T-helper 1 cell (primary cell): ENCODE measurements around the gene RNF114.
"Not testable (repeated sequence)": the region's sequence is repeated elsewhere in the genome, so short reads cannot be mapped to it uniquely, and the experiment has no call there.

Experiments used
- DNase-seq, 5 donors: peaks; one replicate each; pipeline ENCODE4 v3.0.0-alpha.2; 2012 to 2020

The RNF114 gene

GRCh38 chr20:49987015-49987867 is 51.0 kb downstream of the RNF114 start:
- DNase-seq: no peak

DNA sequence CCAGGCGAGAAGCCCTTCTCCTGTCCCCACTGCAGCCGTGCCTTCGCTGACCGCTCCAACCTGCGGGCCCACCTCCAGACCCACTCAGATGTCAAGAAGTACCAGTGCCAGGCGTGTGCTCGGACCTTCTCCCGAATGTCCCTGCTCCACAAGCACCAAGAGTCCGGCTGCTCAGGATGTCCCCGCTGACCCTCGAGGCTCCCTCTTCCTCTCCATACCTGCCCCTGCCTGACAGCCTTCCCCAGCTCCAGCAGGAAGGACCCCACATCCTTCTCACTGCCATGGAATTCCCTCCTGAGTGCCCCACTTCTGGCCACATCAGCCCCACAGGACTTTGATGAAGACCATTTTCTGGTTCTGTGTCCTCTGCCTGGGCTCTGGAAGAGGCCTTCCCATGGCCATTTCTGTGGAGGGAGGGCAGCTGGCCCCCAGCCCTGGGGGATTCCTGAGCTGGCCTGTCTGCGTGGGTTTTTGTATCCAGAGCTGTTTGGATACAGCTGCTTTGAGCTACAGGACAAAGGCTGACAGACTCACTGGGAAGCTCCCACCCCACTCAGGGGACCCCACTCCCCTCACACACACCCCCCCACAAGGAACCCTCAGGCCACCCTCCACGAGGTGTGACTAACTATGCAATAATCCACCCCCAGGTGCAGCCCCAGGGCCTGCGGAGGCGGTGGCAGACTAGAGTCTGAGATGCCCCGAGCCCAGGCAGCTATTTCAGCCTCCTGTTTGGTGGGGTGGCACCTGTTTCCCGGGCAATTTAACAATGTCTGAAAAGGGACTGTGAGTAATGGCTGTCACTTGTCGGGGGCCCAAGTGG is 51.9 kb downstream of the RNF114 start:
- no peak for DNase-seq

DNA sequence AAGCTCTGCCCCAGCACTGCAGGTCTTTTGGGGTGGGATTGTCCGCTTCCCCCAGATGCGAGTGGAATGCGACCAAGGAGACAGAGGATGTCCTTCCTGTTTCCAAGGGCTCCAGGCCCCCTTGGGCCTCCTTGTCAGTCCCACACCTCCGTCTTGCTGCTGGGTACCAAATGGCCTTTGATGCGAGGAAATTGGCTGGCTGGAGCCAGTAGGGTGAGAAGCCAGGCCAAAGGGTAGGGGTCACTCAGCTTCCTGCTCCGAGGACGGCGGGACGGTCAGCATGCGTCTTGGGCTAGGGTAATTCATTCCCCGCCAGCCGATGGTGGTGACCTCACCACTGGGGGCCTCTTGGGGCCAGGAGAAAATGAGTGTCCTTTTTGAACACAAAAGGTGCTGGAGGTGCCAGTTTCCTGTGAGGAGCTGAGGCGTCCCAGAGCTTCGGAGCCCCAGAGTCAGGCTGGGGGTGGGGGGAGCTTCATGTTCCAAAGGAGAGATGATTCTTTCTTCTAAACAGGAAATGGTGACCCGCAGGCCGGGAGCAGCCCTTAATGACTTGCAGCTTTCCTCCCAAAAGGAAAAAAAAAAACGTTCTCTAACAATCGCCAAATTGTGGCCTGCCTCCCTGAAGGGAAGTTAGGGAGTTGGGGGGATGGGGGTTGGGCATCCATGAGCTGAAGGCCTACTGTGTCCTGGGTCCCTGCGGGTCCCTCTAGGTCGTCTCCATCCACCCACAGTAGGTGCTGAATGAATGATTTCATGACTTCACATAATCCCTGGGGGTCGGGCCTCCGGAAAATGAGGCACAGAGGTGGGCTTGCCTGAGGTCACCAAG is 53.3 kb downstream of the RNF114 start:
- no peak for DNase-seq

GRCh38 chr20:49990271-49990720 is 54.1 kb downstream of the RNF114 start:
- DNase-seq: no peak

DNA sequence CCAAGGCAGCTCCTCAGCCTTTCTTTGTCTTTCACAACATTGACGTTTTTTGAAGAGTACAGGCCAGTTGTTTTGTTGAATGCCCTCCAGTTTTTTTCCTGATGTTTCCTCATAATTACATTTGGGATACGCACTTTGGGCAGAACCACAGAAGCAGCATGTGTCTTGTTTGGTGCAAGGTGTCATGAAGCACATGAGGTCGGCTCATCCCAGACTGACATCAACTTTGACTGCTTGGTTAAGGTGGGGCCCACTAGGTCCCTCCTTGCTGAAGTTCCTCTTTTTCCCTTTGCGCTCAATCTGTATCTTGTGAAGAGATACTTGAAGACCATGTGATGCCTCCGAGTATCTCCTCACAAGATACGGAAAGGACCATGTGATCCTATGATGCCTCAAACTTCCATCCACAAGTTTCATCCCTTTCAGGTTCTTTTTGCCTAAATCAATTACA is 57.1 kb downstream of the RNF114 start:
- no peak for DNase-seq

DNA sequence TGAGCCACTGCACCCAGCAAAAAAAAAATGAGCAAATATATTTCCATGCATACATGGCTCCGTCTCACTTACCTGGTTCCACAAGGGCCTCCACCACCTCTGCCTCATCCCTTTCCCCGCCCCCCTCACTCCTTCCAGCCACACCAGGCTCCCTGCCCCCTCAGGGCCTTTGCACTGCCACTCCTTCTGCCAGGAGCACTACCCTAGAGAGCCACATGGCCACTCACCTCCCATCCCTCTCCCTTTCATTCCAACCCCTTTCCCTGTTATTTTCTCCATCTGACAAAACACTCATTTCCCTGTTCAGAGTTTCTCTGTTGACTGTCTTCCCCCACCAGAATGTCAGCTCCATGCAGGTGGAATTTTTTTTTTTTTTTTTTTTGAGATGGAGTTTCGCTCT is 59.4 kb downstream of the RNF114 start:
- DNase-seq: no peak

DNA sequence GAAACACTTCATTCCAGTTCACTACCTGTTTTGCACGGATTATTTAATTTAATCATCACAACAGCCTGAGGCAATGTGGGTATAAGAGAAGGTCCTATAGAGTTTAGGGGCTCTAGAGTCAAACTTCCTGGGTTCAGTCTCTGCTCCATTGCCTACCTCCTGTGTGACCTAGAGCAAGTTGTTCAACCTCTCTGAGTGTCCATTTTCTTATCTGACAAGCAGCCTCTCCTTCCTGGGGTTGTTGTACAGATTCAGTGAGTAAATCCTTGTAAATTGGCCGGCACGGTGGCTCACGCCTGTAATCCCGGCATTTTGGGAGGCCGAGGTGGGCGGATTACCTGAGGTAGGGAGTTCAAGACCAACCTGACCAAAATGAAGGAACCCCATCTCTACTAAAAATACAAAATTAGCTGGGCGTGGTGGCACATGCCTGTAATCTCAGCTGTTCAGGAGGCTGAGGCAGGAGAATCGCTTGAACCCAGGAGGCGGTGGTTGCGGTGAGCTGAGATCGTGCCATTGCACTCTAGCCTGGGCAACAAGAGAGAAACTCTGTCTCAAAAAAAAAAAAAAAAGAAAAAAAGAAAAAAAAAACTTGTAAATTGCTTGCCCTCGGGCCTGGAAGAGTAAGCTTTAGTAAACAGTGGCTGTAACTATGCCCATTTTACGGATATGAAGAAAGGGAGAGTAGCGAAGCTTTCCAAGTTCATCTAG is 62.4 kb downstream of the RNF114 start:
- not testable (repeated sequence) for DNase-seq

DNA sequence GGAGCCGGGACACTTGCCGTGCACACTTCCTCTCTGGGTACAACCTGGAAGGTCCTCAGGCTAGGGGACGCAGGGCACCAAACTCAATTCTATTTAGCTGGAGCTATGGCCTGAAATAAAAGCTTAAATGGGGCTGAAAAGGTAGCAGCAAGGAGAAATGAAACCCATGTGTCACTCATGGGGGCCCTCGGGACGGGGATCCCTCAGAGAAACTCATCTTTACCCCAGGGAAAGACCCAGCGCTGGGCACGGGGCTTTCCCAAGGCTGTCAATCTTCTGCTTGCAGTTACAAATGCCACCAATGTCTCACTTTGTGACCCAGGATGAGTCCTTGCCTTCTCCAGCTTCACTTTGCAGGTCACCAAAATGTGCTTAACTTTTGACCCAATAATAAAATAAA is 63.1 kb downstream of the RNF114 start:
- no peak for DNase-seq

DNA sequence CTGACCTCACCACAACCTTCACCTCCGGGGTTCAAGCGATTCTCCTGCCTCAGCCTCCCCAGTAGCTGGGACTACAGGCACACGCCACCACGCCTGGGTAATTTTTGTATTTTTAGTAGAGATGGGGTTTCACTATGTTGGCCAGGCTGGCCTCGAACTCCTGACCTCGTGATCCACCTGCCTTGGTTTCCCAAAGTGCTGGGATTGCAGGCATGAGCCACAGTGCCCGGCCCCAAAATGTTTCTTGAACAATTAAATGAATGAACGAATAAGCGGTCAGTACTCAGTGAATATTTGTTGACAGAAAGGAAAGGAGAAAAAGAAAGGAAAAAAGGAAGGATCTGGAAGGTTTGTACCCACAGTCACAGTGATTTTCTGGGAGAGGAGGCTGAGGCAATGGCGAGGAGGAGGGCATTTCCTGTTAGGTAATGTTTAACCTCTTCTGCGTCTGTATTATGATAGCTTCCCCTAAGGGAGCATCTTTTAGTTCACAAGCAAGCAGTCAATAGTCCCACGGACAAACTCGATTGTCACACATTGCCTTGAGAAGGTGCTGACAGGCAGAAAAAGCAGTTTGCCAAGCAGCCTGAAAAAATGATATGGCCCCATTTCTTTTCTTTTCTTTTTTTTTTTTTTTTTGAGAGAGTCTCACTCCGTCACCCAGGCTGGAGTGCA is 64.5 kb downstream of the RNF114 start:
- not testable (repeated sequence) for DNase-seq

DNA sequence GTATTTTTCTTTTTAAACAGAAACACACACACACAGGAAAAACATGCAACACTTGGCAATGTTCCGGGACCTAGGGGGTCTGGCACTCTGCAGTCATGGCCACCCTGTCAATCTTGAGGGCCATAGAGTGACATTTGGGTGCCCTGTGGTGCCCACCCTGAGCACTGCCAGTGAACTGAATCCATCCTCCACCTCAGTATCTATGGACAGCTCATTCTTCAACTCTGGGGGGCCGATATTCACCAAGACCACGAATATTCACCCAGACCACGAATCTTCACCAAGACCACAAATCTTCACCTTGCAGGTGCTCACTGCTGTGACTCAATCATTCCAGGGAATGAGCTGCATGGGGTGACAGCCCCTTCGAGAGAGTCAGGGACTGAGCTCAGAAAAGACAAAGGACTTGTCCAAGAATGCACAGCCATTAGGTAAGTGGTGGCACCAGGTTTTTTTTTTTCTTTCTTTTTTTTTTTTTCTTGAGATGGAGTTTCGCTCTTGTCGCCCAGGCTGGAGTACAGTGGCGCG is 65.7 kb downstream of the RNF114 start:
- no peak for DNase-seq

DNA sequence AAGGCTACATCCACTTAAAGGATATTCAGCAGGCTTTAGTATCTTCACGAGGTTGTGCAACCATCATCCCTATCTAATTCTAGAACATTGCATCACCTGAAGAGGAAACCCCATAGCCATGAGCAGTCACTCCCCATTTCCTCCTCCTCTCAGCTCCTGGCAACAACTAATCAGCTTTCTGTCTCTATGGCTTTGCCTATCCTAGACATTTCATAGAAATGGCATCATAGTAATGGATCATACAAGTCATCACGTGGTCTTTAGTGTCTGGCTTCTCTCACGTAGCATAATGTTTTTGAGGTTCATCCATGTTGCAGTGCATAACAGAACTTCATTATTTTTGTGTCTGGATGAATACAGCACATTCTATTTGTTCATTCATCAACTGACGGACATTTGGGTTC is 67.1 kb downstream of the RNF114 start:
- DNase-seq: peak in 1 of 5 donors; percentile 39
